Fibroblast of mammary gland (primary cell): Measurements from ENCODE around the gene PREP.

Experiments
- DNase-seq: peaks from one replicate; pipeline ENCODE4 v3.0.0-alpha.2; 2010; ENCODE audit warnings: low read depth
- H3K4me3 ChIP-seq: 2 replicates; pipeline ENCODE4 v1.5.1; 2011; ENCODE audit warnings: low read depth, mild to moderate bottlenecking, low read length, moderate library complexity; ENCODE audit not compliant: control insufficient read depth
- CTCF ChIP-seq: conservative IDR thresholded peaks from 2 replicates; pipeline ENCODE4 v1.5.1; 2011; ENCODE audit warnings: low read depth, low read length, inconsistent platforms; ENCODE audit not compliant: control insufficient read depth, insufficient read depth

The PREP gene

GRCh38 chr6:105294129-105294528, 108.8 kb downstream of the PREP start:
- no peak overlapping the region for H3K4me3 ChIP-seq
- no peak for TF ChIP-seq CTCF
- no peak for DNase-seq

GRCh38 chr6:105292689-105293339, 110.1 kb downstream of the PREP start:
- no peak for TF ChIP-seq CTCF
- DNase-seq, result no peak
- no peak overlapping the region for H3K4me3 ChIP-seq

- DNase-seq, result no peak
- TF ChIP-seq CTCF, result no peak
- H3K4me3 ChIP-seq, result no peak overlapping the region
Measured at GRCh38 chr6:105291525-105291924, 111.4 kb downstream of the PREP start.

GRCh38 chr6:105282631-105283585, 120.0 kb downstream of the PREP start:
- no peak for DNase-seq
- H3K4me3 ChIP-seq, result no peak overlapping the region
- no peak for TF ChIP-seq CTCF

- DNase-seq, result no peak
- TF ChIP-seq CTCF, result no peak
- no peak overlapping the region for H3K4me3 ChIP-seq
Measured at GRCh38 chr6:105280033-105280432, 122.8 kb downstream of the PREP start.

- DNase-seq, result no peak
- no peak for TF ChIP-seq CTCF
- H3K4me3 ChIP-seq, result no peak overlapping the region
Measured at GRCh38 chr6:105279463-105279862, 123.4 kb downstream of the PREP start.
